NAMALWA (cell line): ENCODE data around the gene SLC6A8.
A peak's percentile ranks its signal among the peaks of the same experiment; 100 is the strongest.

ENCODE experiments used
- DNase-seq: peaks from one replicate; pipeline ENCODE4 v3.0.0-alpha.2; 2015; ENCODE audit warnings: low spot score

The SLC6A8 gene

GRCh38 chrX:153648358-153649177 lies 39.2 kb upstream of the SLC6A8 start:
- DNase-seq = no peak

GRCh38 chrX:153649178-153649914 lies 38.4 kb upstream of the SLC6A8 start:
- DNase-seq = peak; percentile 51

GRCh38 chrX:153649915-153650782 lies 37.6 kb upstream of the SLC6A8 start:
- no peak for DNase-seq

GRCh38 chrX:153650959-153651358 lies 36.8 kb upstream of the SLC6A8 start:
- no peak for DNase-seq

- peak; percentile 43 for DNase-seq
These were observed 36.1 kb upstream of the SLC6A8 start for GRCh38 chrX:153651540-153652079.

- DNase-seq = no peak
These were observed 34.2 kb upstream of the SLC6A8 start for GRCh38 chrX:153653556-153653955.

- no peak for DNase-seq
These were observed 30.6 kb upstream of the SLC6A8 start for GRCh38 chrX:153657161-153657560.

GRCh38 chrX:153659268-153659667 lies 28.5 kb upstream of the SLC6A8 start:
- DNase-seq = no peak

- DNase-seq = no peak
These were observed 25.5 kb upstream of the SLC6A8 start for GRCh38 chrX:153662266-153662665.

GRCh38 chrX:153665726-153666306 lies 21.9 kb upstream of the SLC6A8 start:
- no peak for DNase-seq

- DNase-seq = no peak
These were observed 20.3 kb upstream of the SLC6A8 start for GRCh38 chrX:153667281-153667955.

- peak; percentile 75 for DNase-seq
These were observed 19.8 kb upstream of the SLC6A8 start for GRCh38 chrX:153667956-153668396.

GRCh38 chrX:153668423-153669173 lies 19.1 kb upstream of the SLC6A8 start:
- no peak for DNase-seq

- peak; percentile 51 for DNase-seq
These were observed 18.4 kb upstream of the SLC6A8 start for GRCh38 chrX:153669174-153669890.

GRCh38 chrX:153669901-153670731 lies 17.6 kb upstream of the SLC6A8 start:
- no peak for DNase-seq

- no peak for DNase-seq
These were observed 16.8 kb upstream of the SLC6A8 start for GRCh38 chrX:153670748-153671588.

- no peak for DNase-seq
These were observed 15.9 kb upstream of the SLC6A8 start for GRCh38 chrX:153671589-153672530.
